Right atrium auricular region (tissue), 2 donors: ENCODE data around the gene SLC1A1. TPM values are rescaled to one million over a fixed set of nuclear protein-coding genes. Genes with fewer than 3 reads are reported as not detected.

Source experiments
- DNase-seq: peaks from one replicate; pipeline ENCODE4 v3.0.0-alpha.2; 2019; ENCODE audit warnings: low spot score
- H3K27ac ChIP-seq, 2 donors: fragments of 200-600 bp; sonication (generic); 1 replicate in 1 of 2; 2 replicates in 1 of 2; pipeline ENCODE4 v1.5.1; 2016 to 2019
- H3K27me3 ChIP-seq, 2 donors: fragments of 200-600 bp; sonication (generic); one replicate each; pipeline versions ENCODE4 v1.5.1 to v1.6.0; 2017 to 2019
- H3K36me3 ChIP-seq: fragments of 200-600 bp; sonication (generic); one replicate; pipeline ENCODE4 v1.5.1; 2016
- H3K4me1 ChIP-seq, 2 donors: fragments of 200-600 bp; sonication (generic); one replicate each; pipeline versions ENCODE4 v1.5.1 to v1.6.0; 2017 to 2019
- H3K4me3 ChIP-seq, 2 donors: fragments of 200-600 bp; sonication (generic); 1 replicate in 1 of 2; 2 replicates in 1 of 2; pipeline ENCODE4 v1.5.1; 2017 to 2019; ENCODE audit warnings: mild to moderate bottlenecking in 1 of 2, moderate library complexity in 1 of 2
- H3K9me3 ChIP-seq, 2 donors: fragments of 200-600 bp; sonication (generic); one replicate each; pipeline ENCODE4 v1.5.1; 2019
- CTCF ChIP-seq, 2 donors: fragments of 200-600 bp; sonication (generic); IDR thresholded peaks; one replicate each; pipeline ENCODE4 v1.5.1; 2019; ENCODE audit warnings: antibody characterized with exemption in 2 of 2
- total RNA-seq, 2 donors: library from RNA; depleted of rRNA; stranded (reverse); fragments of >200 nt; gene quantifications; one replicate each; pipeline ENCODE4 v1.1.0, GENCODE V29; 2016

SLC1A1 gene
- total RNA-seq, 2 donors from 2014 or later = 2.6 to 2.9 TPM

- H3K4me3 ChIP-seq = no peak overlapping the region
- TF ChIP-seq CTCF (IDR thresholded peaks at IDR 0.05) = no peak
- no peak overlapping the region for H3K27ac ChIP-seq
- H3K36me3 ChIP-seq = no peaks in the 10 kb centered on the region
- no peaks in the 10 kb centered on the region for H3K9me3 ChIP-seq
- no peaks in the 10 kb centered on the region for H3K27me3 ChIP-seq
- H3K4me1 ChIP-seq = no peaks in the 10 kb centered on the region
- no peak for DNase-seq
Observed at GRCh38 chr9:4567601-4568000, 77.3 kb downstream of the SLC1A1 start.

GRCh38 chr9:4569101-4569500, 78.8 kb downstream of the SLC1A1 start:
- DNase-seq = no peak
- no peak for TF ChIP-seq CTCF (IDR thresholded peaks at IDR 0.05)

GRCh38 chr9:4572184-4572826, 82.0 kb downstream of the SLC1A1 start:
- Histone ChIP-seq H3K4me3 (no peak overlapping the region), H3K27me3 (no peaks in the 10 kb centered on the region), H3K4me1 (no peaks in the 10 kb centered on the region), H3K9me3 (no peaks in the 10 kb centered on the region), H3K27ac (no peak overlapping the region), H3K36me3 (no peaks in the 10 kb centered on the region)
- no peak for DNase-seq
- no peak for TF ChIP-seq CTCF (IDR thresholded peaks at IDR 0.05)

More at GRCh38 chr9:4569101-4569500, 78.8 kb downstream of the SLC1A1 start:
- no peak overlapping the region for H3K4me3 ChIP-seq
- H3K9me3 ChIP-seq = no peaks in the 10 kb centered on the region
- no peaks in the 10 kb centered on the region for H3K36me3 ChIP-seq
- no peak overlapping the region for H3K27ac ChIP-seq
- H3K27me3 ChIP-seq = no peaks in the 10 kb centered on the region
- H3K4me1 ChIP-seq = no peaks in the 10 kb centered on the region

GRCh38 chr9:4573176-4573575, 82.9 kb downstream of the SLC1A1 start:
- Histone ChIP-seq H3K4me3 (no peak overlapping the region), H3K9me3 (no peaks in the 10 kb centered on the region), H3K27me3 (no peaks in the 10 kb centered on the region), H3K36me3 (no peaks in the 10 kb centered on the region), H3K4me1 (no peaks in the 10 kb centered on the region), H3K27ac (no peak overlapping the region)
- no peak for TF ChIP-seq CTCF (IDR thresholded peaks at IDR 0.05)
- DNase-seq = no peak

- H3K4me3 ChIP-seq = no peak overlapping the region
- H3K27ac ChIP-seq = no peak overlapping the region
- no peaks in the 10 kb centered on the region for H3K9me3 ChIP-seq
- no peak for TF ChIP-seq CTCF (IDR thresholded peaks at IDR 0.05)
- DNase-seq = no peak
- H3K27me3 ChIP-seq = no peaks in the 10 kb centered on the region
- no peaks in the 10 kb centered on the region for H3K4me1 ChIP-seq
- no peaks in the 10 kb centered on the region for H3K36me3 ChIP-seq
Observed at GRCh38 chr9:4573634-4574389, 83.5 kb downstream of the SLC1A1 start.
